Fibroblast of pulmonary artery (primary cell): ENCODE data around the gene CCDC183.

ENCODE experiments used
- DNase-seq: peaks from one replicate; pipeline ENCODE4 v3.0.0-alpha.2; 2010; ENCODE audit warnings: low read depth
- H3K4me3 ChIP-seq: replicated peaks from 2 replicates; pipeline ENCODE4 v1.5.1; 2011; ENCODE audit warnings: low read depth, mild to moderate bottlenecking, control low read depth, low read length, moderate library complexity
- CTCF ChIP-seq: IDR thresholded peaks from 2 replicates; pipeline ENCODE4 v1.5.1; 2011; ENCODE audit warnings: mild to moderate bottlenecking, control low read depth, low read length, inconsistent platforms; ENCODE audit errors: missing control alignments

The CCDC183 gene

GRCh38 chr9:136756836-136757235 is 39.3 kb upstream of the CCDC183 start:
- TF ChIP-seq CTCF, result no peak
- no peak for DNase-seq
- H3K4me3 ChIP-seq, result no peak overlapping the region

GRCh38 chr9:136757328-136757727 is 38.8 kb upstream of the CCDC183 start:
- DNase-seq, result no peak
- TF ChIP-seq CTCF, result no peak
- H3K4me3 ChIP-seq, result no peak overlapping the region

- TF ChIP-seq CTCF, result no peak
- no peak overlapping the region for H3K4me3 ChIP-seq
- DNase-seq, result no peak
Observed at GRCh38 chr9:136757751-136758140, 38.4 kb upstream of the CCDC183 start.

GRCh38 chr9:136759001-136759400 is 37.1 kb upstream of the CCDC183 start:
- DNase-seq, result no peak
- no peak for TF ChIP-seq CTCF
- no peak overlapping the region for H3K4me3 ChIP-seq

- H3K4me3 ChIP-seq, result no peak overlapping the region
- DNase-seq, result no peak
- no peak for TF ChIP-seq CTCF
Observed at GRCh38 chr9:136759436-136760325, 36.5 kb upstream of the CCDC183 start.

GRCh38 chr9:136760424-136760823 is 35.7 kb upstream of the CCDC183 start:
- no peak for DNase-seq
- no peak overlapping the region for H3K4me3 ChIP-seq
- no peak for TF ChIP-seq CTCF
